Right hindlimb (tissue), 1 donor: ENCODE results near the gene RBMS1.
"Not testable (repeated sequence)": the region's sequence is repeated elsewhere in the genome, so short reads cannot be mapped to it uniquely, and the experiment has no call there.

Source experiments
- DNase-seq: peaks from one replicate; pipeline ENCODE4 v3.0.0-alpha.2; 2018

Gene RBMS1

GRCh38 chr2:160467086-160467485 is 26.5 kb downstream of the RBMS1 start:
- DNase-seq: no peak

DNA sequence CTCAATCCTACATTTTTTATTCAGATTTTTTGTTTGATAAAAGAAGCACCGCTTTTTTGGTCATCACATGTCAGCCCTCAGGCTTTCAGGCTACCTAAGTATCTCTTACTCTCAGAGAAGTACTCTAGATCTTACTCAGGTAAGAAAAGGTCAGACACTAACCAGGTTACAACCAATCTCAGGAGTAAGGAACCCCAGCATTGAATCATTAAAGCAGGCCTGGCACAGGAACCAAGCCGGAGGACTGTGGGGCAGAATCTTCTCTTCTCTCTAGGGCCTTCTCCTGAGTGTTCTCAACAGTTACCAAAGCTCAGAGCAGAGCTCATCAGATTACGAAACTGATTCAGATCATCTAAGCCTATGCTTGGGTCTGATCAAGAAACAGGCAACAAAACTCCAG is 28.2 kb downstream of the RBMS1 start:
- DNase-seq: no peak

DNA sequence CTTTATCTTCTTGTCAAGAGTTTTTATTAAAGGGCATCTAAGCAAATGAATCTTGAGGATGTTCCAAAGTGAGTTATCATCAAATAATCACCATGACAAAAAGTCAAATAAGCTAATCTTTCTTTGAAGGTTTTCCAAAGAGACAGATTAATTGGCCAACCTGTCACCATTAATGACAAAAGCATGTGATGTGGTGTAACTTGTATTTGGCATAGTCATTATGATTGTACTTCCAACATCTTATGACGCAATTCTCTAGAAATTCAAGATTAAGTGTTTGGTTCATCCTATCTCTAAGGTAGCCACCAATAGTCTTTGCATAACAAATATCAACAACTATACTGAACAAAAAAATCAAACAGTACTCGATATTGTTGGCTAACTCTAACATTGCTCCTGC is 28.6 kb downstream of the RBMS1 start:
- no peak for DNase-seq

- DNase-seq: no peak
Measured at GRCh38 chr2:160464017-160464416, 29.6 kb downstream of the RBMS1 start.

DNA sequence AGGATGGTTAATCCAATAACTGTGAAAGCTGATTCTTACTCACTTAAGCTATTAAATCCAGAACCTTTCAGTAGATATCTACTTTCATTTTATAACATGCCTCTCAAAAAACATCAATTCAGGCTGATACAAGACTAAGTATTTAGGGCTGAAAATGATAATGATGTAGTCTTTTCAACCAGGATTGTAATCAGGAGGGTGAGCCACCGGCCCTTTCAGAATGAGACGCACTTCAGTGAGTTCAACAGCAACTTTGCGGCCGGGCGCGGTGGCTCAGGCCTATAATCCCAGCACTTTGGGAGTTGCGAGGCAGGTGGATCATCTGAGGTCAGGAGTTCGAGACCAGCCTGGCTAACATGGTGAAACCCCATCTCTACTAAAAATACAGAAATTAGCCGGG is 30.4 kb downstream of the RBMS1 start:
- DNase-seq: no peak

GRCh38 chr2:160460333-160460731 is 33.3 kb downstream of the RBMS1 start:
- DNase-seq: no peak

DNA sequence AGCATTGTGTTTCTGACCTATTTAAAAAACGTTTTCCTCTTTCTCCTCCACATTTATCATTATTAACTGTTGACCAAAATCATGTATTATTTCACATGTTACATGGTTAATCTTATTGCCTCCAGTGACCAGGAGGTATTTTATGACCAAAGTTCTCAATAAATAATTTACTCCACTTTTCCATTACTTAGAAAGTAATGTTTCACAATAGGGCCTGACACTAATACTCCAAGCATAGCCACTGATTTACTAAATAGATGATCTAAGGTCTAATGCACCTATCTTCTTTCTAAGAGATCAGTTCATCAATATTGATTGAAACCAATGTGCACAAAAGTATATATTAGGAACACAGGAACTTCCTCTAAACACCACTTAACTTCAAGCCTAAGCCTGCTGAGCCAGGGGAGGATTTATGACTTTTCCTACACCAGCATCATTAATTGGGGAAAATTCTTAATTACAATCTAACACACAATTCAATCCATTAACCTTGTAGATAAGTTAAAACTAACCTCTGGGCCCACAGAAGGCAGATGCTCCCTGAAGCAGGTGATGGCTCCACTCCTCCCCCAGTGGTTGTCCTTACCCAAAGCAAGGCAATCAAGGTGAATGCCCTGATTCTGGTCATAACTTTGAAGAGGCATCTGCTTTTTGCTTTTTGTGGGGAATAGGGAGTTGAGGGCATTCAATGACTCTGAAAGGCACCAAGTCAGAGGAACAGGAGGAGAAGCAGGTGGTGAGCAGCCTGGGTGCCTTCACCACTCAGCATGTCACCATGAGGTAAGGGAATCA is 33.9 kb downstream of the RBMS1 start:
- DNase-seq: no peak

- DNase-seq: no peak
Measured at GRCh38 chr2:160458718-160459453, 34.7 kb downstream of the RBMS1 start.

- DNase-seq: no peak
Measured at GRCh38 chr2:160457588-160457987, 36.0 kb downstream of the RBMS1 start.

DNA sequence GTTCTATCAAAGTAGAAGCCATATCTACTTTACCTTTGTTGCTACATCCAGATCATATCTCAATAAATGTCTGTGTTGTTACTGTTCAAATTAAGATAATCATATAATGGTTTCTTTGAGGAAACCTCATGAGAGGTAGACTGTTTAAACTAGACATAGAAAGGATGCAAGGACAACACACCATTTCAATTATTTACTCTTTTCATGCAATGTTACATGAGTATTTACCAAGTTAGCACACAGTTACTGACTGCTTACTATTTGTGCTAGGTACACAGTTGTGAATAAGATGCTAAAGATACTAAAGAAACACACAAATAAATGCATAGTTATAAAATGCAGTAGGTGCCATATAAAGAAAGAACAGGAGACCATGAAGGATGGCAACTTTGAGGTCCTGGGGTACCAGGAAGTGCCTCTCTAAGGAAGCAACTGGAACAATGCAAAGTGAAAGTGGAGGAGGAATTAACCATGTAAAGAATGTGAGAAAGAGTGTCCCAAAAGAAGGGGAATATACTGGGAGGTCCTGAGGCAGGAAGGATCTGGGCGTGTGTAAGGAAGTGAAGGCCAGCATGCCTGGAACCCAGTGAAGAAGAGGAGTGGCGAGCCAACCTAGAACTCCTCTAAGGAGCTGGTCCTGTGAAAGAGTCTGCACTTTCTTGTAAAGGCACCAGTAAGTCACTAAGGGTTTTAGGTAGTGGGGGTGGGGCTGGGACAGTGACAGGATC is 39.4 kb downstream of the RBMS1 start:
- no peak for DNase-seq

DNA sequence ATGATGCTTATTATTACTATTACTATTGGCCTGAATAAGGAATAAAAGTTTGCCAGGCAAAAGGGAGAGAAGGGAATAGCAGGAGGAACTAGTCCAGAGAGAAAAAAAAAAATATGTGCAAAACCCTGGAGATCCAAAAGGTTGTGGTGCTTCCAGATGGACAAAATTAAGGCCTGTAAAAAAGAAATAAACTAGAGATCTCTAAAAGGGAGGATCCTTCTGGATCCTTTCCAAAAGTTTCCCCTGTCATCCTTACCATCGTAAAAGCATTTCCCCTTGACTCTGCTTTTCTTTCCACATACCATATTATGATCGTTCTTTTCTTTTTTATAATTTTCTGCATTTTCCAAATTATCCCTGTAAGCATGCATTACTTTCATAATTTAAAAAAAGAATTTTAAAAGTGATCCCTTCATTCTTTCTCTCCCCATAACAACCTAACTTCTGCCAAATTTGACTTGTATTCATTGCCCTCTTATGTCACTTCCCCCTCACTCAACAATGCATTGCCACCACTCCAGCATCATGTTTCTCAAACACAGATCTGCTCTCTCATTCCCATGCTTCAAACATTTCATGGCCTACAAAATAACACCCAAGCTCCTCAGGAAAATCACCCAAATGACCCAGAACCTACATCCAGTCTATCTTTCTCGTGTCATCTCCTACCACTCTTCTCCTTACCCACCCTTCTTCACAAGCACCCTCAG is 40.3 kb downstream of the RBMS1 start:
- no peak for DNase-seq

GRCh38 chr2:160450486-160450885 is 43.1 kb downstream of the RBMS1 start:
- no peak for DNase-seq

GRCh38 chr2:160448821-160449220 is 44.8 kb downstream of the RBMS1 start:
- not testable (repeated sequence) for DNase-seq

DNA sequence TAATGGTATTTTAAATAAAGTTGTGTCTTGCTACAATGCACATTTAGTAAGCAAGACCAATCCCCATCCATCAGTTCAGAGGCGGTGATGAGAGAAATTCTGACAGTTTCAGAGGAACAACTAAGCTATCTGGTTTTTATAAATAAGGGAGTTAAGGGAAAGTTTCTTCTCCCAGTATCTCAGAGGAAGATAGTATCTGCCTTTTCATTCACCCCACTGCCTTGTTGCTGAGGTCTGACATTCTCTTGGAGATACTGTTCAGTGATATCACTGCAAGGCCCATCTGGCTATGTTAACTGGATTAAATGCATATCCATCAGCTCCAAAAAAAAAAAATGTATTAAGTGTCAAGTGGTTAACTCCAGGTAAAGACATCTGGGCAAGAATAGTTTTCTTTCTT is 47.9 kb downstream of the RBMS1 start:
- no peak for DNase-seq

DNA sequence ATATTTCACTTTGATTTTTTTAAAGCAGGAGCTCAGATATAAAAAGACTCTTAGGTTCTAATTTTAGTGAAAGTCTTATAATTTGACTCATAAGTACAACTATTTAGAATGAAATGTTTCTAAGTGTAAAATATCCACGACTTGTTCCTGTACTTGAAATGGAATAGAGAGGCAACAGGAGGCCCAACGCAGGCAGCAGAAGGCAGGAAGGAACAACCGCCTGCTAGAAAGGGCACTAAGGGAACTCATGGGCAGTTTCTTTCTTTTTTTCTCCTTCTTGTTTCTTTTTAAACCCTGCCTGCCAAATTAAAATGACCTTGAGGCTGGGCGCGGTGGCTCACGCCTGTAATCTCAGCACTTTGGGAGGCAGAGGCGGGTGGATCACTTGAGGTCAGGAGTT is 51.0 kb downstream of the RBMS1 start:
- no peak for DNase-seq

GRCh38 chr2:160440888-160441287 is 52.7 kb downstream of the RBMS1 start:
- no peak for DNase-seq

GRCh38 chr2:160439038-160439437 is 54.6 kb downstream of the RBMS1 start:
- not testable (repeated sequence) for DNase-seq

- DNase-seq: no peak
Measured at GRCh38 chr2:160437273-160437672, 56.3 kb downstream of the RBMS1 start.

GRCh38 chr2:160434254-160434948 is 59.2 kb downstream of the RBMS1 start:
- no peak for DNase-seq

DNA sequence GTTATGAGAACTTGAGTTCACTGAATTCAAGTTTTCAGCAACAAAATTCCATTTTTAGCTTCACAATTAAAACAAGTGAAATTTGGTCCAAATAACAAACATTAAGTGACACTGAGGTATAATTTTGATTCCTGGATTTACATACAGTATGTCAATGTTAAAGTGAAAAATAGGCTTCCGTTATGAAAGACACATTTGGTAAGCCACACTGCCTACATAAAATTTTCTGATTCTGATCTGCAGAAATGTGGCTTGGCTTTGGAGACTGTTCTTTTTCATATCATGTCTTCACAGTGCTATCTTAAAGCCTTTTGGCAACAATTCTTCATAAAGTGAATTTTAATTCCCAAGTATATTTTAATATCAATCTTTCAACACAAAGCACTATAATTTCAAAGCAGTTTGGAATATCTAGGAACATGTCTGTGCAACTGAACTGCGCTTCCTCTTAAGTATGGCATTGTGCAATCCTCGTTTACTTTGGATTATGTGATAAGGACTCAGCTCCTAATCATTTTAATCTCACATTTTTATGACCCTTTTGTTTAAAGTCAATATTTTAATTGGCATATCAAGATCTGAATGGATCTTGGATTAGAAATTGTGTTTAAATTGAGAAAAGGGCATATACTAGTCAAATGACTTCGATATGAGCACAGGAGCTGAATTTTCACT is 60.0 kb downstream of the RBMS1 start:
- no peak for DNase-seq

DNA sequence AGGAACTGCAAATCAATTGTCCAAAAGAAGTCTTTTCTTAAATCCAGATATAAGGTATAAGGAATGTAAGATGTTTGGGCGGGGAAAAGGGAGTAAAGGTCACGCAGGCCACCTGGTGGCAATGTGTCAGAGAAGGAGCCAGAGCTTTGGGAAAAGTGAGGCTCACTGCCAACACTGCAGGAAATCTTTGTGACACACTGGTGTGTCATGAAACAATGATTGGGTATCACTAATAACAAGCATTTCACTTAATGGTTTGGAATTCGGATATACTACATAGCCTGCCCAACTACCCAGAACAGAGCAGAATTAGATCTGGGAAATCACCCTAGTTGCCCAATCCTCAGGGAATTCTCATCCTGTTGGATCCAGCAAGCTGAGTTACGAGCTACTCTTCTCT is 61.0 kb downstream of the RBMS1 start:
- DNase-seq: no peak

DNA sequence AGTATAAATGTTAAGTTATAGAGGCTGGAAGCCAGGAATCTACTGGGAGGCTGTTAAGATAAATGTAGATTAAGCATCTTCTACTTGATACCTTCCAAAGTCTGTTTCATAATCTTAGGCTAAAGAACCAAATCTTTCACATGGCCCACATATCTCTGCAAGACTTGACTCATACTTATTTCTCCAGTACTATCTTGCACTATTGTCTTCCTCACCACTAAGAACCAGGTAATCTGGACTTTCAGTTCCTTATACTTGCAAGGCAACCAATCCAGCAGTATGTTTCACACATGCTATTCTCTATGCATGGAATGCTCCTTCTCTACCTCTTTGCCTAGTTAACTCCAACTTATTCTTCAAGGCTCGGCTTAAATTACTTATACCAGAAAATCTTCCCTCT is 62.2 kb downstream of the RBMS1 start:
- DNase-seq: no peak
